Measurements from ENCODE around the gene JPH3. TPM values are rescaled to one million over a fixed set of nuclear protein-coding genes. Genes with fewer than 3 reads are reported as not detected.

Gene JPH3
- total and polyA plus RNA-seq, 10 donors, result 0.03 TPM; not detected in 9

DNA sequence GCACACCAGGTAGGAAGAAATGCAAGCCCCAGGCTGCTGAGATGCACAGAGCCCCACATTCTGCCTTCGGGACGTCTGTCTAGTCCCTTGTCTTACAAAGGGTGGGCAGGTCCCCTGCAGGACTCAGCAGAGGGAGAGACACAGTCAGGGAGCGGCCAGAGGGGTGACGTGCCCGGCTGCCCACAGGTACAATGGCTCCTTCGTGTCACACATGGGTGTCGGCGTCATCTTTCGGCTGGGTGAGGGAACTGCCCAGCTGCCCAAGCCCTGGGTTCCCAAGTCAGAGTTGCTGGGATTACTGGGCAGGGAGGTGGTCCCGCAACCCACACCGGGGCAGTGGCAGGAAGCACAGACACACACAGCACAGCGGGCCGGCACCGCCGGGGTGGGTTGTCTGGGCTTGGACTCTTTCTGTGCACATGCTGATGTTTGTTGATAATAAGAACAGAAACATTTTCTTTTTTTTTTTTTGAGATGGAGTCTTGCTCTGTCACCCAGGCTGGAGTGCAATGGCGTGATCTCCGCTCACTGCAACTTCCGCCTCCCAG lies 80.6 kb downstream of the JPH3 start:
- peaks cover 0 to 71% (median 18%) of the 10 kb centered on the region in 7 donors for H3K27me3 ChIP-seq (replicated peaks in 1 of 7)
- 87 to 89% (median 87%) methylated on average over 17 to 18 of the region's 18 CpGs for WGBS, 5 donors
- no peaks in the 10 kb centered on the region for H3K36me3 ChIP-seq
- intact Hi-C loops (cut with DNase I; ENCODE audit: low total_unique reads), result no loop called here
- H3K27ac ChIP-seq, result no peak overlapping the region
- H3K9me3 ChIP-seq, result no peaks in the 10 kb centered on the region
- TF ChIP-seq POLR2A (IDR thresholded peaks at IDR 0.05) (no peak), POLR2AphosphoS5 (IDR thresholded peaks at IDR 0.05) (no peak)
- TF ChIP-seq, protein P1, sequence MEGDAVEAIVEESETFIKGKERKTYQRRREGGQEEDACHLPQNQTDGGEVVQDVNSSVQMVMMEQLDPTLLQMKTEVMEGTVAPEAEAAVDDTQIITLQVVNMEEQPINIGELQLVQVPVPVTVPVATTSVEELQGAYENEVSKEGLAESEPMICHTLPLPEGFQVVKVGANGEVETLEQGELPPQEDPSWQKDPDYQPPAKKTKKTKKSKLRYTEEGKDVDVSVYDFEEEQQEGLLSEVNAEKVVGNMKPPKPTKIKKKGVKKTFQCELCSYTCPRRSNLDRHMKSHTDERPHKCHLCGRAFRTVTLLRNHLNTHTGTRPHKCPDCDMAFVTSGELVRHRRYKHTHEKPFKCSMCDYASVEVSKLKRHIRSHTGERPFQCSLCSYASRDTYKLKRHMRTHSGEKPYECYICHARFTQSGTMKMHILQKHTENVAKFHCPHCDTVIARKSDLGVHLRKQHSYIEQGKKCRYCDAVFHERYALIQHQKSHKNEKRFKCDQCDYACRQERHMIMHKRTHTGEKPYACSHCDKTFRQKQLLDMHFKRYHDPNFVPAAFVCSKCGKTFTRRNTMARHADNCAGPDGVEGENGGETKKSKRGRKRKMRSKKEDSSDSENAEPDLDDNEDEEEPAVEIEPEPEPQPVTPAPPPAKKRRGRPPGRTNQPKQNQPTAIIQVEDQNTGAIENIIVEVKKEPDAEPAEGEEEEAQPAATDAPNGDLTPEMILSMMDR (IDR thresholded peaks at IDR 0.05 in 8 of 11, conservative IDR thresholded peaks at IDR 0.05 in 3 of 11), result no peak
- peaks cover 0 to 9% (median 4%) of the 10 kb centered on the region in 6 donors for H3K4me1 ChIP-seq
- DNase-seq, result no peak
- no peak overlapping the region for H3K4me3 ChIP-seq

DNA sequence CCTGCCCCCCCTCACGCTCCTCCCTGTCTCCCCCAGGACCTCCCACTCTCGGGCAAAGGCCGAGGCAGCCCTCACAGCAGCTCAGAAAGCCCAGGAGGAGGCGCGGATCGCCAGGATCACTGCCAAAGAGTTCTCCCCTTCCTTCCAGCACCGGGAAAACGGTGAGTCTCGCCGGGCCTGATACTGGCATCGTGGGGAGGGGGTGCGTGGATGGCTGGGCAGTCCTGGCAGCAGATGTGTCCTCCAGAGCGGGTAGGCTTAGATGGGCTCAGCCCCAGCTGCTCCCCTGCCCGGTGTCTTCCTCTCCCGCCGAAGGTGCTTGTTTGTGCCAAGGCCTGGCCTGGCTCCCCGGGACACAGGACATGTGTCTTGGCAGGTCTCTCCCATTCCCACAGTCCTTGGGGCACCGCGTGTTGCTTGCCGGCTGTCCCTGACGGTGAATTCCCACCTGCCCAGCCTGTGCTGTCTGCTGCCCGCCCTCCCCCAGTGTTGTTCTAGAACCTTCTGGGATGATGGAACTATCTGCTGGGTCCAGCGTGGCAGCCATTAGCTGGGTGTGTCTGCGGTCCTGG lies 81.9 kb downstream of the JPH3 start:
- H3K4me3 ChIP-seq, result no peak overlapping the region
- peaks cover 0 to 84% (median 22%) of the 10 kb centered on the region in 7 donors for H3K27me3 ChIP-seq (replicated peaks in 1 of 7)
- no peaks in the 10 kb centered on the region for H3K36me3 ChIP-seq
- peaks cover 0 to 9% (median 4%) of the 10 kb centered on the region in 6 donors for H3K4me1 ChIP-seq
- intact Hi-C loops (cut with DNase I; ENCODE audit: low total_unique reads), result no loop called here
- H3K9me3 ChIP-seq, result no peaks in the 10 kb centered on the region
- TF ChIP-seq, protein P1 (IDR thresholded peaks at IDR 0.05 in 8 of 11, conservative IDR thresholded peaks at IDR 0.05 in 3 of 11), result no peak
- no peak for TF ChIP-seq POLR2A (IDR thresholded peaks at IDR 0.05)
- TF ChIP-seq POLR2AphosphoS5 (IDR thresholded peaks at IDR 0.05), result no peak
- no peak overlapping the region for H3K27ac ChIP-seq
- no peak for DNase-seq
- 85 to 94% (median 87%) methylated on average over 9 to 24 of the region's 24 CpGs for WGBS, 5 donors

DNA sequence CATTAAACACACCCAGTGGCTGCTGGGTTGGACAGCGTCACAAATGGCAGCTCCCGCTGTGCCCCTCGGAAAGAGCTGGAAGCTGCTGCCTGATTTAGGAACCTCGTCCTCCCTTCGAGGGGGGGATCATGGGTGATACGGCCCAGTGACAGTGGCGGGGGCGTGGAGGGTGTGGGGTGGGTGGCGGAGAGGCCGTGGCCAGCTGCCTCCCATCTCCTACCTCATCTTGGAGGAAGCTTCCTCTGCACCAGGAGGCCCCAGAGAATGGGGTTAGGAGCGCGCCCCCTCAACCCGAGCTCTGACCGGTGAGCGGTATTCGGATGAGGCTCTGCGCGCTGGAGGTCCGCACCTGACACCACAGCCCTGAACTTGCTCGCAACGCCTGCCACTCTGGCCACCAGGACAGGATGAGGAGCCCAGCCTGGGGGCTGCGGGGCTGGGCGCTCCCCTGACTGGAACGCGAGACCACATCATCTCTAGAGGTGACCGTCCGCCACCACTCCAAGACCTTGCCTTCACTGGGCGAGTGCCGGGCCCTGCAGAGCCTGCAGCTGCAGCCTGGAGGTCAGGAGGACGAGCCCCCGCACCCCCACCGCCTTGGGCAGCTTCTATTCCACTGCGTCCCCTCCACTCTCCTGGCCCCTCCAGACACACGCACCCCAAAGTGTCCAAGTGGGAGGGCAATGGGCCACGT lies 82.5 kb downstream of the JPH3 start:
- H3K4me1 ChIP-seq, result peaks cover 0 to 9% (median 4%) of the 10 kb centered on the region in 6 donors
- 87 to 90% (median 89%) methylated on average over 31 to 35 of the region's 35 CpGs for WGBS, 5 donors
- no peak for DNase-seq
- intact Hi-C loops (cut with DNase I; ENCODE audit: low total_unique reads), result no loop called here
- no peaks in the 10 kb centered on the region for H3K9me3 ChIP-seq
- H3K27ac ChIP-seq, result no peak overlapping the region
- no peak overlapping the region for H3K4me3 ChIP-seq
- H3K36me3 ChIP-seq, result no peaks in the 10 kb centered on the region
- TF ChIP-seq, protein P1 (IDR thresholded peaks at IDR 0.05 in 8 of 11, conservative IDR thresholded peaks at IDR 0.05 in 3 of 11), result no peak
- TF ChIP-seq POLR2AphosphoS5 (IDR thresholded peaks at IDR 0.05), result no peak
- no peak for TF ChIP-seq POLR2A (IDR thresholded peaks at IDR 0.05)
- H3K27me3 ChIP-seq (replicated peaks in 1 of 7), result peaks cover 0 to 87% (median 22%) of the 10 kb centered on the region in 7 donors

DNA sequence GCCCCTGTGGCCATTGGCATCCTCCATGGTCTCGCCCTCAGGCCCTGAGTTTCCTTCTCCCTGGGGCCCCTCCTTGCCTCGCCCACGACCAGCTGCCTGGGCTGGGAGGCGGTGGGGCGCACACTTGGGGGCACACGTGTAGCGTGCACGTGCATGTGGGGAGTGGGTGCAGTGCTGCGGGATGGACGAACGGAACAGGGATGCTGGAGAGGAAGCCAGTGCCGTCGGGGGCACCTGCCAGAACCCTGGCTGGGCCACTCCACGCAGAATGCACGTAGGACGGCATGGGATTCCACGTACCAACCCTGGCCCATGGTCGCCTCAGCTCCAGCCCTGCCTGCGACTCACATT lies 83.1 kb downstream of the JPH3 start:
- peaks cover 0 to 87% (median 22%) of the 10 kb centered on the region in 7 donors for H3K27me3 ChIP-seq (replicated peaks in 1 of 7)
- no peak for DNase-seq
- no peaks in the 10 kb centered on the region for H3K9me3 ChIP-seq
- intact Hi-C loops (cut with DNase I; ENCODE audit: low total_unique reads), result no loop called here
- peaks cover 0 to 9% (median 4%) of the 10 kb centered on the region in 6 donors for H3K4me1 ChIP-seq
- WGBS, 5 donors, result 84 to 100% (median 86%) methylated on average over 2 to 19 of the region's 19 CpGs
- H3K36me3 ChIP-seq, result no peaks in the 10 kb centered on the region
- H3K4me3 ChIP-seq, result no peak overlapping the region
- TF ChIP-seq, protein P1 (IDR thresholded peaks at IDR 0.05 in 8 of 11, conservative IDR thresholded peaks at IDR 0.05 in 3 of 11), result no peak
- TF ChIP-seq POLR2AphosphoS5 (IDR thresholded peaks at IDR 0.05) (no peak), POLR2A (IDR thresholded peaks at IDR 0.05) (no peak)
- H3K27ac ChIP-seq, result no peak overlapping the region
